GM18519 (cell line): ENCODE results near the gene KBTBD8.

ENCODE experiments used
- ATAC-seq: cut with Tn5 transposase; IDR thresholded peaks from one replicate; pipeline ENCODE4 v1.9.1; 2021; ENCODE audit warnings: mild to moderate bottlenecking, moderate library complexity; ENCODE audit not compliant: unreplicated experiment, low FRiP score

KBTBD8 gene

GRCh38 chr3:66998113-66998903 lies at the start of gene KBTBD8:
Gene KBTBD8, plus strand, starts transcription at chr3:66998307. Its CDS starts 49 bp downstream, at chr3:66998356.
- ATAC-seq, result peak; percentile 80

DNA sequence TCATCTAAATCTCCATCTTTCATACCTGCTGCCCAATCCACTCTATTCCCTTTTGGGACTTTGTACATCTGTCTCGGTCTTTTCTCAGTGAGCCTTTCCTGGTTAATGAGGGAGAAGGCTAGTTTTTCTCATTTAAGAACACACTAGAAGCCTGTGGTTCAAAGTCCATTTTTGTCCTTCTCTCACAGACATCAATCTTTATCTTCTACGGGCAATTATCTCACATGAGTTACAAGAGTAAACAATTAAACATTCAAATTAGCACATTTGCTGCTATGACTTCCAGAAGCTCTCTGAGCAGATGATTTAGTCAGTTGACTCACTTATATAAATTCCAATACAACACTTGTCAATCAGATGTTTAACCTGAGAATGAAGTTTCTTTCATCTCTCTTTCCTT lies 49.3 kb upstream of the KBTBD8 start:
- no peak for ATAC-seq

DNA sequence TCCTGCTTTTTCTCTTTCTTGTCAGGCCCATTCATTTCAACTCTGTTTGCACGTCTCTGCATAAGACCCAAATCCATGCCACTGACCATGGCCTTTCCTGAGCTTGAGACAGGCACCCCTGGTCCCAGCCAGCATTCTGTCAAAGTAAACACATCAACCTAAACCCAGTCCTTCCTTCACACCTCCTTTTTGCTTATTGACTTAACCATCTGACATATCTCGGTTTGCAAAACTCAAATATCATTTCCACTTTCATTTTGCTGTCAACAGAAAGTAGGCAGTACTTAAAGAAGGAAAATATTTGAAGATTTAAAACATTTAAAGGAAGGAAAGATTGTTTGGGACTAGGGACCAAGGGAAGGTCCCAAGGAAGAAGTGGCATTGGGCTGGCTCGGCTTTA lies 48.2 kb upstream of the KBTBD8 start:
- no peak for ATAC-seq

GRCh38 chr3:66952357-66952756 lies 45.8 kb upstream of the KBTBD8 start:
- ATAC-seq, result no peak

DNA sequence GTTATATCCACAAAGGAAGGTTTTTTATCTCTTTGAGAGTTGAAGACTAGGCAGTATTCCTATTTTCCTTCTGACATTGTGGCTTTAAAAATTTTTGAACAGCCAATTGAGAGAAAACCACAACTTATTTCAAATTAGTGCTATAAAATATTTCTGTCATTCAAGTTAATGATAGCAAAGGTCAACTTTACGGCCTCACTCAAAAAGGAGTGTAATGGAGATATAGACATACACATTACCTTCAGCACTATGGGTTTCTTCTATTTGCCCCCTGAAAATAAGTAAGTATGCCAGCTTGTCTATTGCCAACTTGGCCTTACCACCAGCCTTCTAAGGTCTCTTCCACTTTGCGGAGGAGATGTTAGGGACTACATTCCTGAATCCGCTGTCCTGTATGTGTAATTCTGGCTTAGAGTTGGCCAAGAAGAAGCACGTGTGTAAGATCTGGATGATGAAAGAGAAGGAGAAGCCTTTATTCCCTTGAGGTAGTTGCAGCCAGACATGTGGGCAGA lies 44.1 kb upstream of the KBTBD8 start:
- ATAC-seq, result no peak

DNA sequence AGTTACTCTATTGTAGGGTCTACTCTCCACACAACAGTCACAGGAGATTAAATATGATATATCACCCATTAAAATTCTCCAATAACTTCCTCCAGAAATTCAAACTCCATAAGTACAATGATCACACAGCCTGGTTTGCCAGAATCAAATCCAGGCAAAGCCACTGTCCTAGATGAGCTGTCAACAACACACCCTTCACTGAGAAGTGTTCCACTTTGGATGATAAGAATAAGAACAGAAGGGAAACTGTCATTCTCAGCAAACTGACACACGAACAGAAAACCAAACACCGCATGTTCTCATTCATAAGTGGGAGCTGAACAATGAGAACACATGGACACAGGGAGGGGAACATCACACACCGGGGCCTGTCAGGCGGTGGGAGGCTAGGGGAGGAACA lies 41.4 kb upstream of the KBTBD8 start:
- no peak for ATAC-seq

- ATAC-seq, result no peak
Measured at GRCh38 chr3:66957367-66957766, 40.7 kb upstream of the KBTBD8 start.

GRCh38 chr3:66958067-66958466 lies 40.0 kb upstream of the KBTBD8 start:
- no peak for ATAC-seq

DNA sequence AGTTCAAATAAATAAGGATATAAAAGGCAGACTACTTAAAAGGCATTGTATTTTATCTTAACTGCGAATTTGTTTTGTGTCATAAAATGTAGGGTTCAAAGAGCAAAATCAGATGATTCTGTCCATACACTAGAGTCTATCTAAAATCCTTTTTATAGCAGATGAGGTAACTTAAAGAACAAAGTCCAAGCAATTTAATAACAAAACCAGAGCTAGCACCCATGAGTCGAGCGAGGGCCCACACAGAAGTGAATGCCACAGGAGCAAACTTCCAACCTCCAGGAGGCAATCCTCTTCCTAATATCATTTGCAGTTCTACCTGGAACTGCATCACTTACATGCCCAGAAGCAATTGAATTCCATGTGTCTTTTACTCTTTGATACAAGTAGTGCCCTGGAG lies 35.4 kb upstream of the KBTBD8 start:
- no peak for ATAC-seq

GRCh38 chr3:66971245-66971644 lies 26.9 kb upstream of the KBTBD8 start:
- ATAC-seq, result no peak

GRCh38 chr3:66971891-66972551 lies 26.1 kb upstream of the KBTBD8 start:
- peak; percentile 97 for ATAC-seq

- no peak for ATAC-seq
Measured at GRCh38 chr3:66980791-66981190, 17.3 kb upstream of the KBTBD8 start.

- no peak for ATAC-seq
Measured at GRCh38 chr3:66983101-66983500, 15.0 kb upstream of the KBTBD8 start.

DNA sequence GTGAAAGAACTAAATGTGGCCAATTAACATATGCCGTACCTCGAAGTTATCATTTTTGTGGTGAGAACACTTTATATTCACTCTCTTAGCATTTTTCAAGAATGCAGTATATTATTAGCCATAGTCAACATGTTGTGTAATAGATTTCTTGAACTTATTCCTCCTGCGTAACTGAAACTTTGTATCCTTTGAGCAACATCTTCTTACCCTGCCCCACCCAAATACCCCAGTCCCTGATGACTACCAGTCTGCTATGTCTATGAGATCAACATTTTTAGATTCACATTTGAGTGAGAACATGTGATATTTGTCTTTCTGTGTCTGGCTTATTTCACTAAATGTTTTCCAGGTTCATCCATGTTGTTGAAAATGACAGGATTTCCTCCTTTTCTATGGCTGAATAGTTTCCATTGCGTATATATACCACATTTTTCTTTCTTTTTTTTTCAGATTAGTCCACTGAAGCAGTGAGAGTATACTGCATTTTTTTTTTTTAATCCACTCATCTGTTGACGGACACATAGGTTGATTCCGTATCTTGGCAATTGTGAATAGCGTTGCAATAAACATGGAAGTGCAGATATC lies 12.7 kb upstream of the KBTBD8 start:
- ATAC-seq, result no peak

- ATAC-seq, result no peak
Measured at GRCh38 chr3:66986406-66986805, 11.7 kb upstream of the KBTBD8 start.

DNA sequence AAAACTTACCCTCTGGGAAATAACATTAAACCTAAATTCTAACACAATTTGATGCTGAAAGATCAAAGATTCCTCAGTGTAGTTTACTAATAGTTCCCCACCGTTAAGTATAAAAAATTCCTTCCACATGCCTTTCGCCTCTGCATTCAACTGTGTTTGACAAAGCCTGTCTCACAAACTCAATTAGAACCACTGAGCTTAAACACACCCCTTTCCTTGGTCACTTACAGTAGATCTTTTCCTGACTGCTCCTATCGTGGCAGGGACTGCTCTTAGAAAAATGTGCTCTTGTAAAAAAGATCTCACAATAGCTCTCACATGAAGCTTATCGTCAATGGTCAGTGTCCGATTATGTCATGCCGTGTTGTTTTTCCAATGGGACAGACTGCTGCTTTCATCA lies 8.9 kb upstream of the KBTBD8 start:
- ATAC-seq, result no peak

- ATAC-seq, result peak; percentile 71
Measured at GRCh38 chr3:66989860-66990696, 8.0 kb upstream of the KBTBD8 start.

GRCh38 chr3:66991459-66991858 lies 6.6 kb upstream of the KBTBD8 start:
- ATAC-seq, result no peak

DNA sequence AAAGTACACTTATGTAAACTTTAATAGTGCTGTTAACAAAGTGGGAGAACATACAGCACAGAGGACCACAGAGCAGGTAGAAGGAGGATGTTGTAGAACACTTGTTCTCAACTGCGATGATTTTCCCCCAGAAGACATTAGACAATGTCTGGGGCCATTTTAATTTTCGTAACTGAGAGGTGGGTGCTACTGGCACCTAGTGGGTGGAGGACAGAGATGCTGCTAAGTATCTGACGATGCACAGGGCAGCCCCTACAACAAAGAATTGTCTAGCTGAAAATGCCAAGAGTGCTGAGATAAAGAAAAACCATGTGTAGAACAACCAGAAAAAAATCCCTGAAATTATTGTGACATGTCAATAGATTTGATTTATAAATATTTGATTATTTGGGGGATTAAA lies 5.0 kb upstream of the KBTBD8 start:
- ATAC-seq, result no peak

DNA sequence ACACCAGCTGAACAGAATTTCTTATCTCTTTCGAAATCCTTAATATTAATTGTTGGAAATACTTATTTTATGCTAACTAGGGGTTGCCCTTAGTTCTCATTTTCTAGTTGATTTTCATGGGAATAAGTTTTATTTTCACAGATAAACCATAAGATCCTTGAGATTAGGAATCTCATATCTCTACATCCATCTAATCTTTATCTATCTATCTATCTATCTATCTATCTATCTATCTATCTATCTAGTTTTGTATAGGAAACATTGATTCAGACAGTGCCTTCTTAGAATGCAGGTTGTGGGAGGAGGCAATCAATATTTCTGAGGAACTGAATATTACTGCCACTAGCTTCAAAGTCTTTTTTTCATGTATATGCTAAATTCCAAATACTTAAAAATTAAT lies 3.5 kb upstream of the KBTBD8 start:
- no peak for ATAC-seq

DNA sequence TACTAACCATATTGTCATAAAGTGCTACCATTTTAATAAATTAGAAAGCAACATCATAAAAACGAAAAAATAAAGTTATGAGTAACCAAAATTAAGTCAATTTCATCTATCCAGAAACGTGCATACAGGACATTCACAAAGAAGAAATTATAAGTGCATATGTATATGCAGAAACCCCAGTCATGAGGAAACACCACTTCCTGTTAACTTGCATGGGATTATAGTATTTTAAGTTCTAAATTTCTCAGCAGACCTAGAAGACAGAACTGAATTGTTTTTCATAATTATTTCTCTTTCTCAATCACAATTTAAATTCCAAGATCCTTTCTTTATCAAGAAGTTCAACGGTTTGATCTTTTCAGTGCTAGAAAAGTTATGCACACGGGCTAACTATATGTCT lies 1.4 kb upstream of the KBTBD8 start:
- no peak for ATAC-seq
